GM18499 (cell line): ENCODE data around the gene GRPEL1.
"Not testable (repeated sequence)": the region's sequence is repeated elsewhere in the genome, so short reads cannot be mapped to it uniquely, and the experiment has no call there.

Source experiments
- ATAC-seq: cut with Tn5 transposase; IDR thresholded peaks from one replicate; pipeline ENCODE4 v1.9.1; 2021; ENCODE audit warnings: moderate number of reproducible peaks; ENCODE audit not compliant: insufficient read depth, unreplicated experiment

GRPEL1 gene

DNA sequence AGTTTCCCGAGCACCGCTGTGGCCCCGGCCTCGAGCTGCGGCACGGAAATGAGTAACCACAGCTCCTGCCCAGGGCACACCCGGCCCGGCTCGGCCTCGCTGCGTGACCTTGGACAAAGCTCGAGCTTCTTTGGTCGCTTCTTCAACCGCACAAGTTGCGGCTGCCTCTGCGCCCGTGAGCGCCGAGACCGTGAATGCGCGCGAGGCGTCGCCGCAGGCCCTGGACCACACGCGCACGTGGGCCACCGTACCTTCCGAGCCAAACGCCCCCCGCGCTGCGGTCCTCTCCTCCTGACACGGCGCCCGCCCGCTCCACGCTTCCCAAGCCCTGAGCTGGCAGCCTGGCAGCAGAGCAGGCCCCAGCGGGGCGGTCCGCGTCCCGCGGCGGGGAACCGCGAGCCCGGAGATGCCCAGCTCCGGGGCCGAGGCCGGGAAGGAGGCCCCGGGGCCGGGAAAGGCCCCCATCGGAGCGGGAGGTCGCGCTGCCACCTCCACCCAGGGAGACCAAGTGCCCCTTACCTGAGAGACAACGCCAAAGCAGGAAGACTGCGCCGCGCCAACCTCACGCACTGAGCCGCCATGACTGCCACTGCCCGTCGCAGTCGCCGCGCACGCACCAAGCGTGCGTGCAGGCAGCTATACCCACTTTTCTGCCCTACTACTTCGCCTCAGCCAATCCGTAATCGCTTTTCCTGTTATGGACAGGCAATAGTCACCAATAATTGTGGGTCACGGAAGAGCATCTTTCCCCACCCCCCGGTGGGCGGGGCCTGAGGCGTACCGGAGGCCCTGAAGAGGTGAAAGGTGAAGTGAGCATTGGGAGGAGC, at the start of gene GRPEL1:
TSS of gene GRPEL1 (minus strand) at position 613 of the 827 bp plus-strand sequence. CDS start at position 581, 32 bp downstream.
- peak; percentile 88 for ATAC-seq

GRCh38 chr4:7116705-7117104, 48.8 kb upstream of the GRPEL1 start:
- no peak for ATAC-seq

- no peak for ATAC-seq
These were observed 47.9 kb upstream of the GRPEL1 start for GRCh38 chr4:7115557-7116340.

DNA sequence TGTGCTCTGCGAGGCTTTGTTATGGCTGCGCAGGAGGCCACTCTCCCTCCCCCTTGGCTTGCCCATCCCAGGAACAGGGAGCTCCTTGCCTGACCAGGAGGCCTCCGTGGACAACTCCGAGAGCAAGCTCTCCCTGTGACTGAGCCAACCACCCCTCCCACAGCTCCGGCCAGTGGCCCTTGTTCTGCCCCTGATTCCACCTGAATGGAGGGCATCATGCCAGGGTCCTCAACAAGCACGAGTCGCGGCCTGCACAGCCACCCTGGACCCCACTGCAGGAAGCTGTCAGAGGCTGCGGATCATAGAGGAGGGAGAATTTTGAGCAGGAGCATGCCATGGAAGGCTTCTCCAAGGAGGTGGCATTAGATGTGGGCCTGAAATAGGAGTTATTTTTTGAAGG, 44.8 kb upstream of the GRPEL1 start:
- no peak for ATAC-seq

GRCh38 chr4:7111441-7111840, 43.6 kb upstream of the GRPEL1 start:
- no peak for ATAC-seq

DNA sequence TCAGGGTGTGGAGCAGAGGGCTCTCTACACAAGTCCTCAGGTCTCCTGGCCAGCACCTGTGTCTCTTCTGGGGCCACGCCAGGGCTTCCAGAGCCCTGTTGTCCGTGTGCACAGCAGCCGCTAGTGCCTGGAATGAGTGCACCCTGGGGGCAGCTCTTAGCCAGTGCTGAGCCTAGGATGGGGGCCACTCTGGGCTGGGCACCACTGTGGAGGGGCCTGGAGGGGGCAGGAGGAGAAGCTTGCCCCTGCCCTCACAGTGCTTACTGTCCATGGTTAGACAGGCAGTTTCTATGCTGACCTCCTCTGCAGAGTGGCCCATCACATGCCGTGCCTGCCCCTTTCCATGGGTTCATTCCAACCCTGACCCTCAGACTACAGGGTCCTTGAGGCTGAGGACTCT, 42.7 kb upstream of the GRPEL1 start:
- ATAC-seq: no peak

DNA sequence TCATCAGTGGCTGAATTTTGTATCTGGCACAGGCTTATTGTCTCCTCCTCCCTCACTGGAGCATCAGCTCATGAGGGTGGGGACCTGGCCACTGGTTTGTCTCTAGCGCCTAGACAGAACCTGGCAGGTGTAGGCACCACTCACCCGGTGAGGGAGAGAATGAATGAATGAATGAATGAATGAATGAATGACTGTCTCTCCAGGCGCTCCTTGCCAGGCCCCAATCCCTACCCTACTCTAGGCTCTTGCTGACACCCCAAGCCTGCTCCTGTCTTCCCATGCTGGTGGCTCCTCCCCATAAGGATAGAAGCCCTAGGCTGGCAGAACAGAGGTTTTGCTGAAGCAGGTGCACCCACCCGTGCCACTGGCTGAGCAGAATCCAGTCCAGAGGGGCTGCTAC, 41.3 kb upstream of the GRPEL1 start:
- ATAC-seq: no peak

DNA sequence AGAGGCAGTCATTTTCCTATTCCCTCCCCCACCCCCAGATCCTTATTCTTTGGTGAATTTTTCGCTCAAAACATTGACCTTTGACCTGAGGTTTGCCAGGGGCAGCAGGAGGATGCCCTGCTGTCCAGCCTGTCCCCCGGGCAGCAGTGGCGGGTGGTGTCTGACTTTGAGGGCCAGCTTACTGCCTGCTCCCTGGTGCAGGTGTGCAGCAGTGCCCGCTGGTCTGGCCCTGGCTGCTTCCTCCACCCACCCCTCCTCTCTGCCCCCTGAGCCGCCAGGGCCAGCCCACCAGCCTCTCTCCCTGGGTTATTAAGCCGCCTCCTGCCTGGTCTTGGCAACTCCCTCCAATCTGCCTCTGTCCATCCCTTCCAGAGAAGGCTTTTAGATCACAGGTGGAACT, 40.8 kb upstream of the GRPEL1 start:
- ATAC-seq: no peak

GRCh38 chr4:7108046-7108625, 40.3 kb upstream of the GRPEL1 start:
- no peak for ATAC-seq

- no peak for ATAC-seq
These were observed 39.5 kb upstream of the GRPEL1 start for GRCh38 chr4:7107166-7107905.

GRCh38 chr4:7105276-7105675, 37.4 kb upstream of the GRPEL1 start:
- no peak for ATAC-seq

- ATAC-seq: no peak
These were observed 36.6 kb upstream of the GRPEL1 start for GRCh38 chr4:7104366-7105031.

DNA sequence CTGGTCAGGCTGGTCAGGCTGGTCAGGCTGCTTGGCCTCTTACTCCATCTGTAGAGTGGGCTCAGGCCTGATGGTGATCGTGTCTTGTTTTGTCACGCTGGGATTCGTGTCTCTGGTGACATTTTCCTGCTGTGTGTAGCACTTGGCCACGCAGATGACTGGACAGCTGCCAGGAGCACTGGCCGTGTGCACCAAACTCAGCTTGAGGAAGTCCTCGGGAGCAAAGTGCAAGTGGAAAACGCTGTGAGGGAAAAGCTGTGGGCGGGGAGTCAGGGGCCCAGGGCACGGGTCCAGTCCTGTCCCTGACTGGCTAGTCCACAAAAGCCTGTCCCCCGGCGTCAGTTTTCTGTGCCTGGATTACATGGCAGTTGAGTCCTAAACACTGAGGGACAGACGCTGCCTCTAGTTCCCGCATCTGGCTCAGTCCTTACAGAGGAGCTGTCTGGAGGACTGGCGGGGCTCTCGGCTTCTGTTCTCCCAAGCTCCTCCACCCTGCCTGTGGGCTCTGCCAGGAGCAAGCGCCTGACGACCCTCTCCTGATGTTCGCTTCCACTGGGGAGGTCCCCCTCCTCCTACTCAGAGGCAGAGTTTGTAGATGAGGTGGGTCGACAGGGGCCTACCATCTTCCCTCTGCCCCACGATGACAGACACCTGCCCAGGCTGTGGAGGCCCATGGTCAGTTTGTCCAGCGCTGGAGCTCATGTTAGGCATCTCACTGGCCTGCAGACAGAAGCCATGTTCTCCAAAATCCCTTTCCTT, 35.9 kb upstream of the GRPEL1 start:
- peak; percentile 5 for ATAC-seq

GRCh38 chr4:7103031-7103606, 35.3 kb upstream of the GRPEL1 start:
- ATAC-seq: peak; percentile 42

- not testable (repeated sequence) for ATAC-seq
These were observed 34.6 kb upstream of the GRPEL1 start for GRCh38 chr4:7102516-7102909.

DNA sequence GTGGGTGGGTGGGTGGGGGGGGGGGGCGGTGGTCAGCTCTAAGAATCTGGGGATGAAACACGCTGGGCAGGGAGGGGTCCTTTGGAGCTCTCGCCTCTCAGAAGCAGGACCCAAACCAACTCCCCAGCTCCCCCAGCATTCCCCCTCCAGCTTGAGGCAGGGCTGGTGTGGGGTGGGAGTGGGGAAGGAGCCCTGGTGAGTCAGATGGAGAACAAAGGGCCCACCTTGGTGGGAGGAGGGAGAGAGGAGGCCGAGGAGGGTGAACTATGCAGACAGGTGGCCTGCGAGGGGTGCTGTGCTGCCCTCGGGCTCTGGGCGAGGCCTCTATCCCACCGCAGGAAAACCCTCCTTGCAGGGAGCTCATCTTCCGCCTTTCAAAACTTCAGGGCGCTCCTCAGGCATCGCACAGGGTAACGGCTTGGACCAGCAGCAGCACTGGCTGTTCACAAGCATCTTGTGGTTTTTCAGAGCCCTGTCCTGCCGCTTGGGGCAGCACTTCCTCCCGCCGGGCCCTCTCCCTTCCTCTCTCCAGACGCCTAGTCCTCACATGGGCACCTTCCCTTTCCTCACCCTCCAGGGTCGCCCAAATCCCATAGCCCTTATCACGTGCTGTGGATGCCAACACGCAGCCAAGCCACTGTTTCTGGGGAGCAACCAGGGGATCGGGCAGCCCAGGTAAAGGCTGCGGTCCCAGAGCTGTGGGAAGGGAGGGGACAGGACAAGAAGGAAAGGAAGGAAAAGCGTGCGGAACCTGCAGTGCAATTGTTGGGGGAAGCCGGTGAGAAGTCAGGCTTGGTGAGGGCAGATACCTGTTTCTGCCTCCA, 34.0 kb upstream of the GRPEL1 start:
- peak; percentile 61 for ATAC-seq

GRCh38 chr4:7096236-7096635, 28.4 kb upstream of the GRPEL1 start:
- no peak for ATAC-seq

- ATAC-seq: no peak
These were observed 27.8 kb upstream of the GRPEL1 start for GRCh38 chr4:7095611-7096155.
